RWPE1 (cell line): ENCODE results near the gene ZNF277.
"Not testable (repeated sequence)": the region's sequence is repeated elsewhere in the genome, so short reads cannot be mapped to it uniquely, and the experiment has no call there.

ENCODE experiments used
- CTCF ChIA-PET: fragments of 350-600 bp; sonication (Branson Sonifier 250); formaldehyde crosslinking; extraction: SDS; loops from one replicate; lab custom pipeline; 2021; lab: Yijun Ruan, JAX
- POLR2A ChIA-PET: fragments of 400-600 bp; formaldehyde crosslinking; extraction: SDS; loops from one replicate; lab custom pipeline; 2020; ENCODE audit warnings: antibody characterized with exemption; ENCODE audit not compliant: low non-redundant PET; lab: Yijun Ruan, JAX
- DNase-seq: peaks from one replicate; pipeline ENCODE4 v3.0.0; 2012; ENCODE audit warnings: low spot score
- H3K27ac ChIP-seq: fragments of 450-650 bp; 2 replicates; pipeline ENCODE4 v1.5.1; 2017
- CTCF ChIP-seq: fragments of 450-650 bp; conservative IDR thresholded peaks from 2 replicates; pipeline ENCODE4 v1.5.1; 2017; ENCODE audit warnings: low read depth, mild to moderate bottlenecking

Gene ZNF277

GRCh38 chr7:112307506-112307905 is 101.0 kb downstream of the ZNF277 start:
- CTCF ChIA-PET = no interaction called here

GRCh38 chr7:112308974-112309373 is 102.5 kb downstream of the ZNF277 start:
- H3K27ac ChIP-seq = no peak overlapping the region
- TF ChIP-seq CTCF = no peak
- DNase-seq = no peak
- ChIA-PET CTCF (no interaction called here), POLR2A (no interaction called here)

More at GRCh38 chr7:112307506-112307905, 101.0 kb downstream of the ZNF277 start:
- TF ChIP-seq CTCF = no peak
- POLR2A ChIA-PET = no interaction called here
- no peak overlapping the region for H3K27ac ChIP-seq
- no peak for DNase-seq

- DNase-seq, H3K27ac ChIP-seq, CTCF ChIA-PET, POLR2A ChIA-PET: not testable (repeated sequence)
Measured at GRCh38 chr7:112316803-112317202, 110.3 kb downstream of the ZNF277 start.

GRCh38 chr7:112322070-112322469 is 115.6 kb downstream of the ZNF277 start:
- TF ChIP-seq CTCF = no peak
- DNase-seq = no peak
- ChIA-PET POLR2A (no interaction called here), CTCF (interaction anchor here (0.6 kb wide), 1 partner anchor 428 kb away, joined by 3 read pairs; no protein-coding TSS in a partner anchor)
- no peak overlapping the region for H3K27ac ChIP-seq

- no peak for TF ChIP-seq CTCF
- no peak for DNase-seq
- ChIA-PET POLR2A (no interaction called here), CTCF (no interaction called here)
- H3K27ac ChIP-seq = no peak overlapping the region
Measured at GRCh38 chr7:112327566-112327965, 121.1 kb downstream of the ZNF277 start.

GRCh38 chr7:112331492-112331891 is 125.0 kb downstream of the ZNF277 start:
- no peak overlapping the region for H3K27ac ChIP-seq
- DNase-seq = no peak
- TF ChIP-seq CTCF = no peak
- ChIA-PET CTCF (interaction anchor here (0.6 kb wide), 1 partner anchor 142 kb away, joined by 3 read pairs; no protein-coding TSS in a partner anchor), POLR2A (no interaction called here)

- CTCF ChIA-PET = no interaction called here
- DNase-seq = no peak
Measured at GRCh38 chr7:112334366-112334765, 127.9 kb downstream of the ZNF277 start.

More at GRCh38 chr7:112334366-112334765, 127.9 kb downstream of the ZNF277 start:
- no peak overlapping the region for H3K27ac ChIP-seq
- POLR2A ChIA-PET = no interaction called here
- no peak for TF ChIP-seq CTCF
